SJSA1 (cell line): ENCODE results near the gene SEC14L5. TPM values are rescaled to one million over a fixed set of nuclear protein-coding genes. Genes with fewer than 3 reads are reported as not detected.

ENCODE experiments used
- DNase-seq, 2 experiments: peaks; one replicate each; pipeline ENCODE4 v3.0.0-alpha.2; 2015 to 2020; ENCODE audit warnings: low spot score in 2 of 2, low read depth in 1 of 2
- H3K27ac ChIP-seq: fragments of 250-450 bp; sonication (Bioruptor Pico); 2 replicates; pipeline ENCODE4 v1.5.1; 2020; ENCODE audit warnings: mild to moderate bottlenecking, moderate library complexity
- H3K27me3 ChIP-seq: fragments of 250-450 bp; sonication (Bioruptor Pico); replicated peaks from 2 replicates; pipeline ENCODE4 v1.5.1; 2020; ENCODE audit warnings: mild to moderate bottlenecking, moderate library complexity
- H3K36me3 ChIP-seq: fragments of 250-450 bp; sonication (Bioruptor Pico); 2 replicates; pipeline ENCODE4 v1.5.1; 2020; ENCODE audit warnings: mild to moderate bottlenecking
- H3K4me1 ChIP-seq: fragments of 250-450 bp; sonication (Bioruptor Pico); replicated peaks from 2 replicates; pipeline ENCODE4 v1.6.1; 2021; ENCODE audit warnings: mild to moderate bottlenecking
- H3K4me3 ChIP-seq: fragments of 250-450 bp; sonication (Bioruptor Pico); 2 replicates; pipeline ENCODE4 v1.5.1; 2020; ENCODE audit warnings: mild to moderate bottlenecking
- H3K9me3 ChIP-seq: fragments of 250-450 bp; sonication (Bioruptor Pico); replicated peaks from 2 replicates; pipeline ENCODE4 v1.5.1; 2020; ENCODE audit warnings: mild to moderate bottlenecking
- total RNA-seq: library from RNA; depleted of rRNA; stranded (reverse); fragments of >200 nt; shearing (Covaris generic); gene quantifications from 2 replicates; pipeline ENCODE4 v1.2.3, GENCODE V29; 2014

The SEC14L5 gene
- total RNA-seq, 1 experiment from 2014 or later: not detected

GRCh38 chr16:5026664-5027063, 68.5 kb downstream of the SEC14L5 start:
- DNase-seq: no peak
- Histone ChIP-seq H3K27me3 (no peaks in the 10 kb centered on the region), H3K4me1 (no peaks in the 10 kb centered on the region), H3K36me3 (no peaks in the 10 kb centered on the region), H3K9me3 (no peaks in the 10 kb centered on the region), H3K4me3 (no peak overlapping the region), H3K27ac (no peak overlapping the region)

DNA sequence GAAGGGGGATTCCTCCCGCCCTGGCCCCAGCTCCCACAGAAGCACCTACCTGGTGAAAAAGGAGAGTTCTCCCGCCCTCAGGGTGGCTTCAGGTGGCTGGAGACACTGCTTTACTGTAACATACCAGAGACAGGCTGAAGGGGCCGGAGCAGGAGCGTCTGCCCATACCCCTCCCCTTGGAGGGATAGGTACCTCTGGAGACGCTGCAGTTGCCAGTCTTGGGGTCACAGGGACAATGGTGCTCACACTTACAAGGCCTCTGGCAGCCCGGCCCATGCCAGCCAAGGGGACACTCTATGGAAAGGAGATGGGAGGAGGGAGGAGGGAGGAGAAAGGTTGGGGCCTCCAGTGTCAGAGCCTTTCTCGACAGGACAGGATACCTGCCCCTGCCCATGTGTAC, 69.0 kb downstream of the SEC14L5 start:
- no peaks in the 10 kb centered on the region for H3K36me3 ChIP-seq
- no peak overlapping the region for H3K27ac ChIP-seq
- H3K27me3 ChIP-seq: no peaks in the 10 kb centered on the region
- H3K4me3 ChIP-seq: no peak overlapping the region
- no peaks in the 10 kb centered on the region for H3K4me1 ChIP-seq
- no peak for DNase-seq
- no peaks in the 10 kb centered on the region for H3K9me3 ChIP-seq

DNA sequence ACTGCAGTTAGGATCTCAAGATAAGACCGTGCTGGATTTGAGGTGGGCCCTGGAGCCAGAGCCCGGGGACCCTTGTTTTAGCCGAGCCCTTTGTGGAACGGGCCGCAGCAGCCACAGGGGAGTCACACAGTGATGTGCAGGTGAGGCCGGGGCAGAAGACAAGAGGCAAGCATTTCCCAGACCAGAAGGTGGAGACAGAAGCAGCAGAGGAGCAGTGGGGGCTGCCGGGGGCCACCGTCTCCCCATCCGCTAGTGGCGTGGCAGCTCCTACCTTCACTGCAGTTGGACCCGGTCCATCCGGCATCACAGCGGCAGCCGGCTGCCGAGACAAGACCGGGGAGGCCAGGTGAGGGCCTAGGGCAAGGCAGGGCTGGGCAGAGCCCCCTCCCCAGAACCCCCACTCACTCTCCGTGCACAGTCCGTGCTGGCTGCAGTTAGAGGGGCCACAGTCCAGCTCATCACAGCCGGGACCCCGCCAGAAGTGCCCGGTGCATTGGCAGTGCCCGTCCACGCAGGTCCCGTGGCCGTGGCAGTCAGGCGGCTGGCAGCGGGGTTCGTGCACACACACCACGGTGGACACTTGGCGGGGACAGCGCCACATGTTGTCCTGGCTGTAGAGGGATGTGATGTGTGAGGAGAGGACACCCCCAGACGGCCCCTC, 69.6 kb downstream of the SEC14L5 start:
- no peak for DNase-seq
- Histone ChIP-seq H3K27ac (no peak overlapping the region), H3K4me1 (peaks cover 2% of the 10 kb centered on the region), H3K9me3 (no peaks in the 10 kb centered on the region), H3K27me3 (no peaks in the 10 kb centered on the region), H3K4me3 (no peak overlapping the region), H3K36me3 (no peaks in the 10 kb centered on the region)

DNA sequence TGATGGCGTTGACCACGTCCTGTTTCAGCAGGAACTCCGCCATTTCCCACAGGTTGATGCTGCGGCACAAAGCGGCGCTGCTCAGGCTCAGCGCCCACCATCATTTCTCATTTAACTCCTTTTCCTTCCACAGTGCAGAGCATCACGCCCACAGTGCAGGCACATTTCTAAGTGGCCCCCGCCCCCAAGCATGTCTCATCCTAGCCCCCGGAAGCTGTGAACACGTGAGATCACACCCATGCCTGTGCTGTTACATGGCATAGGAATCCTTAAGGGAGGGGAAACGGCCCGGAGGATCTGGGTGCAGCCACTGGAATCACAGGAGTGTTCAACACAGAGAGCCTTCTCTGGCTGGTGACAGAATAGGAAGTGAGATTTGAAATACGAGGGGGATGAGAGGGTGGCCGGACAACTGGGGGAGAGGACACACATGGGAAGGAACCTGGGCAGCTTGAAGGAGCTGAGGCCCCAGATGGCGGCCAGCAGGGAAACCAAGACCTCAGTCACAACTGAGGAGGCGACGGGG, 70.9 kb downstream of the SEC14L5 start:
- Histone ChIP-seq H3K9me3 (no peaks in the 10 kb centered on the region), H3K36me3 (no peaks in the 10 kb centered on the region; the same call in 1 of the 2 replicates), H3K4me3 (no peak overlapping the region), H3K4me1 (peaks cover 10% of the 10 kb centered on the region), H3K27me3 (no peaks in the 10 kb centered on the region), H3K27ac (no peak overlapping the region)
- DNase-seq: no peak

DNA sequence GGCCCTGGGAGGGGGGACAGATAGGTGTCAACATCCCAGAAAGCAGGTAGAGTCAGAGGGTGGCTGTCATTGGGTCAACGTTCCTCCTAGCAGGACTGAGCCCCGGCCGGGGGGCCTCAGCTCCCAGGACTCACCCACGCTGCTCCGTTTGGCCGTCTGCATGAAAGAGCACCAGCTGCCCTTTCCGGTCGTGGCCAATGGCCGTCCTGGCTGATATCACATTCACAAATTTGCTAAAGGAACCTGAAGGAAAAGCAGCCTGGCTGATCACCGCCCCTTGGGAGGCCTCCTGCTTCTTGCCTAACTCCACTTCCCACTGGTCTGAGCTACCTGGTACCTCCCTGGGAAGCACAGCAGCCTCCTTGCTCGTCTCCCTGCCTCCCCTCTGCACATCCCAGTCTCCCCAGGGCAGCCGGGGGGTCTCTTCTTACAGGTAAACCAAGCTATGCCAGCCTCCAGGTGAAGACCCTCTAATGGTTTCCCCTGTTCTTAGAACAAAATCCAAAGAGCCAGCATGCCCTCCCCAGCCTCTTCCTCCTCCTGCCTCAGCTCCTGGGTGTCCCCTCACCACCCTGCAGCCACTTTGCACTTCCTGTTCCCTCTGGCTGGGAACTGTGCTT, 72.2 kb downstream of the SEC14L5 start:
- H3K27ac ChIP-seq: no peak overlapping the region
- no peak for DNase-seq
- H3K27me3 ChIP-seq: no peaks in the 10 kb centered on the region
- H3K4me3 ChIP-seq: no peak overlapping the region
- no peaks in the 10 kb centered on the region; the same call in 1 of the 2 replicates for H3K36me3 ChIP-seq
- H3K4me1 ChIP-seq: peaks cover 13% of the 10 kb centered on the region
- no peaks in the 10 kb centered on the region for H3K9me3 ChIP-seq

- H3K9me3 ChIP-seq: no peaks in the 10 kb centered on the region
- no peak overlapping the region for H3K4me3 ChIP-seq
- H3K27me3 ChIP-seq: no peaks in the 10 kb centered on the region
- H3K4me1 ChIP-seq: peaks cover 13% of the 10 kb centered on the region
- no peak for DNase-seq
- no peak overlapping the region for H3K27ac ChIP-seq
- no peaks in the 10 kb centered on the region; the same call in 1 of the 2 replicates for H3K36me3 ChIP-seq
These were observed 73.5 kb downstream of the SEC14L5 start for GRCh38 chr16:5031601-5032000.

DNA sequence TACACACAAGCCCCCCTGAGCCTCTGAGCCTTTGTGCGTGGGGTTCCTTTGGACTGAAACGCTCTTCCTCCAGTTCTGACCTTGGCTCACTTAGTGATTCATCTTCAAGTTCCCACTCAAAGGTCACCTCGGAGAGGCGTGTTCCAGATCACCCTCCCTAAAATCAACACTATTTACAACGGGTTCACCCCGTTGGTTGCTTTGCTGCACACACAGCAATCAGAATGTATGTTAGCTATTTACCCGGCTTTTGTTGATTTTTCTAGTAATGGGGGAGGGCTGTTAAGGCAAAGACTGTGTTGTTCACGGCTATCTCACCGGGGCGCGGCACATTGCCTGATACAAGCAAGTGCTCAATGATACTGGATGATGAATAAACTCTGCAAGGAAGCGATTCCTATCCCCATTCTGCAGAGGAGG, 74.6 kb downstream of the SEC14L5 start:
- Histone ChIP-seq H3K27me3 (no peaks in the 10 kb centered on the region), H3K27ac (no peak overlapping the region), H3K4me1 (peaks cover 13% of the 10 kb centered on the region), H3K36me3 (no peaks in the 10 kb centered on the region; the same call in 1 of the 2 replicates), H3K9me3 (no peaks in the 10 kb centered on the region), H3K4me3 (peak overlapping the region; percentile 86)
- no peak for DNase-seq

- Histone ChIP-seq H3K27ac (0 out of 2 replicates have a peak within 1 kb of the TSS, but pooled peaks have one; percentile 7), H3K9me3 (no peaks in the 10 kb centered on the region), H3K36me3 (no peaks in the 10 kb centered on the region; the same call in 1 of the 2 replicates), H3K27me3 (no peaks in the 10 kb centered on the region), H3K4me3 (peak within 1 kb of the TSS; percentile 86), H3K4me1 (peaks cover 13% of the 10 kb centered on the region)
- DNase-seq: peak; percentile 85
These were observed 75.4 kb downstream of the SEC14L5 start, which contains the start of gene NAGPA for GRCh38 chr16:5033256-5034166. Gene NAGPA, minus strand, starts transcription at chr16:5033935. Its CDS starts 21 bp downstream, at chr16:5033914.

DNA sequence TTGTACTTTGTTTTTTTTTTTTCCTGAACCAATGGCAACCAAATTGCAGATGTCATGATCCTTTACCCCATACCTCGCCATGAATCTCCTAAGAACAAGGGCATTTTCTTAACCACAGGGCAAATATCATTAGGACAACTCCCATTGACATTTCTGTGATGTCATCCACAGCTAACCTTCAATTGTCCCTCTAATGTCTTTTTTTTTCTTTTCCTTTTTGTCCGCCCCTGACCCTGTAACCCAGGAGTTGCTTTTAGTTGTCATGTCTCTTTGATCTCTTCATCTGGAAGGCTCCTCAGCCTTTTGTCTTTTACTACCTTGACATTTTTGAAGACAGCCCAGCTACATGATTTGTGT, 76.0 kb downstream of the SEC14L5 start:
- Histone ChIP-seq H3K9me3 (no peaks in the 10 kb centered on the region), H3K36me3 (no peaks in the 10 kb centered on the region; the same call in 1 of the 2 replicates), H3K4me1 (peaks cover 13% of the 10 kb centered on the region), H3K27me3 (no peaks in the 10 kb centered on the region), H3K4me3 (peak overlapping the region; percentile 86), H3K27ac (no peak overlapping the region)
- no peak for DNase-seq

- peaks cover 17% of the 10 kb centered on the region for H3K4me1 ChIP-seq
- DNase-seq: no peak
- no peak overlapping the region for H3K4me3 ChIP-seq
- no peaks in the 10 kb centered on the region; the same call in 1 of the 2 replicates for H3K36me3 ChIP-seq
- no peak overlapping the region for H3K27ac ChIP-seq
- H3K9me3 ChIP-seq: no peaks in the 10 kb centered on the region
- H3K27me3 ChIP-seq: no peaks in the 10 kb centered on the region
These were observed 77.7 kb downstream of the SEC14L5 start for GRCh38 chr16:5035909-5036227.

- DNase-seq: no peak
- no peaks in the 10 kb centered on the region for H3K9me3 ChIP-seq
- no peak overlapping the region for H3K4me3 ChIP-seq
- no peaks in the 10 kb centered on the region; the same call in 1 of the 2 replicates for H3K36me3 ChIP-seq
- H3K4me1 ChIP-seq: peaks cover 23% of the 10 kb centered on the region
- H3K27me3 ChIP-seq: no peaks in the 10 kb centered on the region
- no peak overlapping the region for H3K27ac ChIP-seq
These were observed 78.4 kb downstream of the SEC14L5 start for GRCh38 chr16:5036228-5037156.

DNA sequence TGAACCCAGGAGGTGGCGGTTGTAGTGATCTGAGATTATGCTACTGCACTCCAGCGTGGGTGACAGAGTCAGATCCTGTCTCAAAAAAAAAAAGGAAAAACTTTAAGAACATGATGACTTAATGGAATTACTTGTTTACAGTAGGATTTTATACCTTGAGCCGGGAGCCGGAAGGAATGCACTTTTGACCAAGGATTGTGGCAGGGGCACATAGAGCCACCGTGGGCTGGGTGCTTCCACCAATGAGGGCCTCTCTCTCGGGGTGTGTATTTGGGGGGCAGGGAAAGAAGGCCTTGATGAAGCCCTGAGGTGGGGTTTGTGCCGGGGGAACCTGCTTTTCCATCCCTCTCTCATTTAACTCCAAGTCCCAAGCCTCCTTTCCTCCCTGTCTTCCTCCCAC, 82.3 kb downstream of the SEC14L5 start:
- no peaks in the 10 kb centered on the region for H3K27me3 ChIP-seq
- no peak overlapping the region for H3K27ac ChIP-seq
- DNase-seq: no peak
- no peaks in the 10 kb centered on the region for H3K9me3 ChIP-seq
- H3K36me3 ChIP-seq: no peaks in the 10 kb centered on the region
- H3K4me1 ChIP-seq: peaks cover 19% of the 10 kb centered on the region
- no peak overlapping the region for H3K4me3 ChIP-seq

DNA sequence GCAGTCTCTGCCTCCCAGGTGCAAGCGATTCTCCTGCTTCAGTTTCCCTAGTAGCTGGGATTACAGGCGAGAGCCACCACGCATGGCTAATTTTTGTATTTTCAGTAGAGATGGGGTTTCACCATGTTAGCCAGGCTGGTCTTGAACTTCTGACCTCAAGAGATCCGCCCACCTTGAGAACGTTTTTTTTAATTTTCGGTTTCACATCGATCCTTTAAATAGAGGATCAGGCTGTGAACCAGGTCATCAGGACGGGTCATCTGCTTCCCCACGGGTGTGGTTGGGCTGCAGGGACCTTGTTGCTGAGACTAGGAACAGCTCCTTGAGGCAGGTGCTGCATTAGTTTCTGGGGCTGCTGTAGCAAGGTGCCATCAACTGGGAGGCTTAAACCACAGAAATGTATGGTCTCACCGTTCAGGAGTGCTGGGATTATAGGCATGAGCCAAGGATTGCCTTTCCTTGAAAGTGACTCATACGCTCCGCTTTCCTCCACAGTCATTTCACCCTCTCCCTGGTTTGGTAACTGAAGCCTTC, 83.5 kb downstream of the SEC14L5 start:
- H3K27ac ChIP-seq: no peak overlapping the region
- H3K27me3 ChIP-seq: no peaks in the 10 kb centered on the region
- peaks cover 19% of the 10 kb centered on the region for H3K4me1 ChIP-seq
- H3K36me3 ChIP-seq: no peaks in the 10 kb centered on the region
- H3K4me3 ChIP-seq: no peak overlapping the region
- no peak for DNase-seq
- H3K9me3 ChIP-seq: no peaks in the 10 kb centered on the region
